CD4-positive, alpha-beta T cell treated with Interleukin-1 beta for 1 hour (primary cell): Measurements from ENCODE around the gene CDK14.
"Not testable (repeated sequence)": the region's sequence is repeated elsewhere in the genome, so short reads cannot be mapped to it uniquely, and the experiment has no call there.

Experiments
- DNase-seq, 2 donors: peaks; one replicate each; pipeline ENCODE4 v3.0.0-alpha.2; 2020 to 2022

The CDK14 gene

DNA sequence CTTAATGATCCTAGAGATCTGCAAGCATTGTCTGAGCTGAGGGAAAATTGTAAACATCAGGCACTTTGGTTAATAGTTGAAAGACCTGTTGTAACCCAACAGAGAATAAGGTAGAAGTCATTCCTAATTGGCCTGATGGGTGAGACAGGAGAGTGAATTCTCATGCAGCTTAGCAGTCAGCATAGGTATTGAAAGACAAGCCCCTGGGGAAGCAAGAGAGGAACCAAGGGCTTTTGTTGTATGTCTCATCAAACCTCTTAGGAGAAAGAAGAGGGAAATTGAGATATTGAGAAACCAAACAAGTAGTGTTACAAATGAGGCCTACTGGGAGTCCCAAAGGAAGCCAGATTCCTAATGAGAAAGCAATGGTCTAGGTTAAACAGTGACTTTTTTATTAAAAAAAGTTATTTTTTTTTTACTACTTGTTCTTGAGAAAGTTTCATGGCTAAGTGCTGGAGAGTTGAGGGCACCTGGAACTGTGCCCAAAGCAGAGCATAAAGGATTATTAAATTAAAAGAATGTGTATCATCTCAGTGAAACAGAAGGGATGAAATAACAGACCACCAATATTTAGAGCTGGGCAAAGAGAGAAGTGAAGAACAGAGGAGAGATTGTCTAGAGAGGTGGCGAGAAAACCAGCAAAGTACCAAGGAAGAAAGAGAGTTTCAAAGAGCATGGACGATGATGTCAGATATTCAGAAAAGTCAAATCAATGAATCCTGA lies 168.9 kb downstream of the CDK14 start:
- no peak for DNase-seq

- DNase-seq: no peak
These were observed 170.9 kb downstream of the CDK14 start for GRCh38 chr7:90766814-90767564.

- no peak for DNase-seq
These were observed 172.2 kb downstream of the CDK14 start for GRCh38 chr7:90768301-90768700.

DNA sequence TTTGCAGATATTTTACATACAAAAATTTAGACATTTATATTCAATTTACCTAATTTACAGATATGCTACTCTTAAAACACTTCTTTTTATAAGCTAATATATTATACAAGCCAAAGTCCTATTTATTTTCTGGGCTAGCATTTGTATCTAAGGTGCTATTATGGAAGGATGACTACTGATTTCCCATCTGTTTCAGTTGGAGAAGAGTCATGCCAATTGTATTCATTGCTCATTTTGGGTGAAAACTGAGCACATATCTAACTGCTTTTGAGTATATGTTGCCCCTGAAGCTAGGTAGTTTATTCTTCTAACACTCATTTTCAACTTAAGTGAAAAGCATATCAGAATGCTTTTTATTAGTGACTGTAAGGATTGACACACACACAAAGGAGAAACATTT lies 172.9 kb downstream of the CDK14 start:
- DNase-seq: no peak

DNA sequence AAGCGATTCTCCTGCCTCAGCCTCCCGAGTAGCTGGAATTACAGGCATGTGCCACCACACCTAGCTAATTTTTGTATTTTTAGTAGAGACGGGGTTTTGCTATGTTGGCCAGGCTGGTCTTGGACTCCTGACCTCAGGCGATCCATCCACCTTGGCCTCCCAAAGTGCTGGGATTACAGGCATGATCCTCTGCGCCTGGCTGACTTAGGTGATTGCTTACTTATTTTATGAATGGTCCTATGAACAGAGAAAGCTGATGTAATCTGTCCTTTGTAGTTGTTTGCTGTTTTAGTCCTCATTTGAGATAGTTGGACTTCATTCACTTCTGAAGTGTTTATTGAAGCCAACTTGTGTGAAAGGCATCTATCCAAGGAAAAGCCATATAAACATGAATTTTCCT lies 173.4 kb downstream of the CDK14 start:
- DNase-seq: not testable (repeated sequence)

- no peak for DNase-seq
These were observed 175.2 kb downstream of the CDK14 start for GRCh38 chr7:90771281-90771680.

DNA sequence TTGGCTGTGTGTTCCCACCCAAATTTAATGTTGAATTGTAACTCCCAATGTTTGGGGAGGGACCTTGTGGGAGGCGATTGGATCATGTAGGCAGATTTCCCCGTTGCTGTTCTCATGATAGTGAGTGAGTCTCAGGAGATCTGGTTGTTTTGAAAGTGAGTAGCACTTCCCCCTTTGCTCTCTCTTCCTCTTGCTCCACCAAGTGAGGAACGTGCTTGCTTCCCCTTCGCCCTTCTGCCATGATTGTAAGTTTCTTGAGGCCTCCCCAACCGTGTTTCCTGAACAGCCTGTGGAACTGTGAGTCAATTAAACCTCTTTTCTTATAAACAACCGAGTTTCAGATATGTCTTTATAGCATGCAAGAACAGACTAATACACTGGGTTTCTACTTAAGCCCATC lies 176.3 kb downstream of the CDK14 start:
- DNase-seq: peak in 1 of 2 donors; percentile 47

DNA sequence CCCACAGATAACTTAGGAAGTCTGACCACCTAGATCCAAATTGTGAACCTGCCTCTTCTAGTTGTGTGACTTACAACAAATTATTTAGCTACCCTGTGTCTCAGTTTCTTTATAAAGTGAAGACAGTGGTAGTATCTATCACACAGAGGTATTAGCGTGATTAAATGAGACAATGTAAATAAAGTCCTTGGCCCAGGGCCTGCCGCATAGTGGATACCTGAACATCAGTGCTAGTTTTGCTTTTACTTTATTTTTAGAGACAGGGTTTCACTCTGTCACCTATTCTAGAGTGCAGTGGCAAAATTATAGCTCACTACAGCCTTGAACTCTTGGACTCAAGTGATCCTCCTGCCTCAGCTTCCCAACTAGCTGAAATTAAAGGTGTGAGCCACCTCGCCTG lies 177.1 kb downstream of the CDK14 start:
- DNase-seq: no peak

- DNase-seq: no peak
These were observed 178.6 kb downstream of the CDK14 start for GRCh38 chr7:90774706-90775105.

- DNase-seq: no peak
These were observed 179.4 kb downstream of the CDK14 start for GRCh38 chr7:90775383-90775965.

DNA sequence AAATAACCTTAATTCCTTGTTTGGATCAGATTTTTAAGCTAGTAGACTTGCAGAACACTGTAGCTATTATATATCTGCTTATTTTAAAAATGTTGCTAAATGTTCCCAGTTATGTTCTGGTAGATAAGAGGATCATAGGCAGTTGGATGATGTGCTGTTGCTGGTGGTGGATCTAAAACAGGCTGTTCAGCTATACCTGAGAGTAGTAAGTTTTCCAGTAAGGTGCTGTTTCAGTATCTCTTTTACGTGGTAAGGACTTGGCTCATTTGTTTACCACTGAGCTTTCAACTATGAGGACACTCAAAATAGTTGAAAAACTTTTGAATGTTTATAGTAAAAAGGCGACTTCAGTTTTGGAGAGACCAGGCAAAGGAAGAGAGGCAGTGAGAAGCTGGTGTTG lies 180.9 kb downstream of the CDK14 start:
- DNase-seq: no peak

GRCh38 chr7:90777465-90777864 lies 181.3 kb downstream of the CDK14 start:
- no peak for DNase-seq

DNA sequence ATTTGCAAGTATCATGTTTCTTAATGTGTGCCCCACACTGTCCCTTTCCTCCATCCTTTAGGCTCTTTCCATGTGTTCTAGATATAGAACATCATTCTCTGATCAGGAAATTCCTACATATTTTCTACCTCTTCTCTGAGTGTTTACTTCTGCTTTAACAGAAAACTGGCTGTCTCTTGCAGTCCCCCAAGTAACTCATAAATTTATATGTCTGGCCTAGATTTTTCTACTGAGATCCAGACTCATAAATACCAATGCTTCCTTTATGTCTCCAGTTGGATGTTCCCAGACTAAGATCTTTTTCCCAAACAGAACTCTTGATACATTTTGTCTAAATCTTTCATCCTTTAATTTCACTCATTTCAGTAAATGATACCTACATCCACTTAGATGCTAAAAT lies 181.8 kb downstream of the CDK14 start:
- DNase-seq: no peak

DNA sequence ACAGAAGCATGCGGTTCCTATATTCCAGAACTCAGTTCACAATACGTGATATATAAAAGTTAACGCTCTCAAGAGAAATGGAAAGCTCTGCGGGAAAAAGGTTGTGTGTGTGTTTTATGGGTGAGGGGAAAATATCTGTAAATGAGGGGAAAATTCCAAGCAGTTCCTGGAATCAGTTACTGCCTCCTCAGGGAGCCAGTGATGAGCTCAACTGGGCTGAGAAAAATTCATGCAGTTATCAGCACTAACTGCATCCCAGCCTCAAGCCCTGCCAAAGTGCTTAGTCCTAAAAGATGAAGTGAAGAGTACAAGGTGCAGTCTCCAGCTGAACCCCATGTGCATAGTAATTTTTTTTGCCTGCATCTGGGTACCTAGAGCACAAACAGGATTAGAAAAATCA lies 191.9 kb downstream of the CDK14 start:
- no peak for DNase-seq

DNA sequence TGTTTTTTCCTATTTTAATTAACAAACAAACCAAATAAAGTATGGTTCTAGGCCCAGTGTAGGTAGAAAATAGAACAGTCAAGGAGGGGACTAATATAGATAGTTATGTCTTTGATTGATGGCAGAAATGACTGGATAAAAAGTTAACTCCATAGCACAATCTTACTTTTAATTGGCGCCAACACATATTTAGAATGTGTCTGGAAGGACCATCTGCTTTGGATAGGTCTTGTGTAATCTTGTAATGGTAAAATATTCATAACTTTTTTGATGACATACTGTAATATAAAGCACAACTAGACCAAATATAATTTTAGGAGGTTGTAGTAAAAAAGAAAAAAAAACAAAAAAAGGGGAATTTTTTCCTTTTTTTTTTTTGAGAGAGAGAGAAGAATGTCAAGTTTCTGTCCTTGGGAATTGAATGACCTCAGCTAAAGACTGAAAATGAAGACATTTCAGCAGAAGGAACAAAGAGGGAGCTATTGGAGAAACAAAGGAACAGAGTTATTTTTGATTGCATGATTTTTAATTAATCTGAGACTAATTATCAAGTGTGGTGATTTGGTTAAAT lies 193.7 kb downstream of the CDK14 start:
- no peak for DNase-seq

GRCh38 chr7:90791596-90791995 lies 195.5 kb downstream of the CDK14 start:
- DNase-seq: no peak

- DNase-seq: no peak
These were observed 196.2 kb downstream of the CDK14 start for GRCh38 chr7:90792301-90792700.

DNA sequence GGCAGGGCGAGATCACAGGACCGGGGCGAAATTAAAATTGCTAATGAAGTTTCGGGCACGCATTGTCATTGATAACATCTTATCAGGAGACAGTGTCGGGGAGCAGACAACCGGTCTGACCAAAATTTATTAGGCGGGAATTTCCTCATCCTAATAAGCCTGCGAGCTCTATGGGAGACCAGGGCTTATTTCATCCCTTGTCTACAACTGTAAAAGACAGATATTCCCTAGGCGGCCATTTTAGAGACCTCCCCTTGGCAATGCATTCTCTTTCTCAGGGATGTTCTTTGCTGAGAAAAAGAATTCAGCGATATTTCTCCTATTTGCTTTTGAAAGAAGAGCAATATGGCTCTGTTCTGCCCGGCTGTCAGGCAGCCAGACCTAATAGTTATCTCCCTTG lies 198.1 kb downstream of the CDK14 start:
- DNase-seq: not testable (repeated sequence)

DNA sequence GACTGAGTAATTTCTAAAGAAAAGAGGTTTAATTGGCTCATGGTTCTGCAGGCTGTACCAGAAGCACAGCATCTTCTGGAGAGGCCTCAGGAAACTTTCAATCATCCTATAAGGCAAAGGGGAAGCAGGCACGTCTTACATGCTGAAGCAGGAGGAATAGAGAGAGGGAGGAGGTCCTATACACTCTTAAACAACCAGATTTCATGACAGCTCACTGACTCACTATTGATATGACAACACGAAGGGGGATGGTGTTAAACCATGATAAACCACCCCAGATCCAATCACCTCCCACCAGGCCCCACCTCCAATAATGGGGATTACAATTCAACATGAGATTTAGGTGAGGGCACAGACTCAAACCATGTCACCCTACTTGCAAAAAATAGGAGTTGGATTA lies 201.5 kb downstream of the CDK14 start:
- DNase-seq: no peak

DNA sequence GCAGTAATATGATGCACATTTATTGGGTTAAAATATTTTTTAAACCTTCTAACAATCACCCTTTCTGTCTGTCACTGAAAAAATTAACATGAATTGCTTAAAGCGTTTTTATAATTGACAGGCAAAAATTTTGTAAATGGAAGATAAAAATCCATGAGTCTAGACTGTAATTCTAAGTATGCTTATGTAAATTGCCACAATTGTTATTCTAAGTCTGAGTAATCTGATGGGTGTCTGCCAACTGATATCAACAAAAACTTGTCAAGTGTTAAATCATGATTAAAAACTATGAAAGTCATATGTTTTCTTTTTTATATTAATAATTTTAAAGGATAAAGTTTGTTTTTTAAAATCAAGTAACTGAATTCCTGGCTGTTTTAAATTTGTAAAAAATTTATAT lies 208.2 kb downstream of the CDK14 start:
- no peak for DNase-seq

- DNase-seq: not testable (repeated sequence)
These were observed 219.4 kb downstream of the CDK14 start for GRCh38 chr7:90815552-90815951.

DNA sequence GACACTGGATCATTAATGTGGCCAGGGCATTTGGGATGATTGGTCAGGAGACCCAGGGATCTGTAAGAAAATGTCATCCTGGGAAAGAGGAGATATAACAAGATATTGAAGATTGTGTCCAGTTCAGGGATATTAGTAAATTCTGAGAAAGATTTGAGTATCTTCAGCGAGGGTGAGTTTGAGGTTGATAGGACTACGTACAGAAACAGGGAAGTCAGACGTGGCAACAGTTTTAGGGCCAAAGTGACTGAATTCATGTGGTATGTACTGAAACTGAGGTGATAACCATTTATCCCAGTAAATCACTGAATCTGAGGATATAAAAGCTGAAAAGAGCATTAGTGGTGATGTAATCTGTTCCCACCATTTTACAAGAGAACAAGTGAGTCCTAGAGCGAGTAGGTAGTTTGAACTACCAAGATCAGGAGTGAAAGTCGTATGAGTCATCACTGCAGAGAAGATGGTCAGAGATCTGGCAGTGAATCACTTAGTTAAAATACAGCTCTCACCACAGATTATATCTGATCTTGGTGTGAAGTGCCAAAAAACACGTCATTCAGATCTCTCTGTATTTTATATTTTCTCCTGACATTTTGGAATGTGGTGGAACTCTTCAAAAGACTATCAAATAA lies 220.5 kb downstream of the CDK14 start:
- DNase-seq: no peak

DNA sequence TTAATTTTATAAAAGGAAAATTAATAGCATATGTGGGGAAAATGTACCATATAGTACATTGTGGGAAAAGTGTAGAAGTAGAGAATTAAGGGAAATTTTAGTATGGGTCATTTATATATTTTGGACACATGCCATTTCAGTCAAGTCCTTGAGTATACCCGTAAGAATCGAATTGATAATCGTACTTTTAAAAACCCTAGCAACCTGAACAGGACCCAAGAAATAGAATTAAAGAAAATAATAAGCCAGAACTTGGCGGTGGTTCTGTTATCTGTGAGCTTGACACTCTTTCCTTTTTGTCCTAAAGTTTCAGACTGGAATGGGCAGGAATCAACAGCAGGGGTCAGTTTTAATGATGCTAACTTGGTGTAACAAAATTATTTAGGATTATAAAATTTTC lies 221.0 kb downstream of the CDK14 start:
- no peak for DNase-seq
